Left cardiac atrium (tissue), 4 donors: ENCODE measurements around the gene HGD. TPM values are rescaled to one million over a fixed set of nuclear protein-coding genes. Genes with fewer than 3 reads are reported as not detected.

Source experiments
- ATAC-seq, 2 donors: fragments of 200-7000 bp; cut with Tn5 transposase; one replicate each; pipeline ENCODE4 v1.9.1; 2020; ENCODE audit warnings: mild to moderate bottlenecking in 2 of 2, moderate library complexity in 2 of 2
- DNase-seq: peaks from one replicate; pipeline ENCODE4 v3.0.0-alpha.2; 2020
- intact Hi-C, 2 donors: fragments of 100-400 bp; cut with DNase I; formaldehyde crosslinking; loops; one replicate each; pipeline versions ENCODE4 v1.14.1 to v1.15.1; 2022 to 2023
- total RNA-seq, 2 donors: library from RNA; stranded (reverse); fragmentation: NEBNext Ultra II Directional; extraction: Animal tissue kit (Norgen Biotek cat#: 25700); gene quantifications; one replicate each; pipeline ENCODE4 v1.2.1, GENCODE V29; 2021
- donor health status: DM: no; HTN: yes; CAD: no.
- donor health status: DM: no; HTN: yes; CAD: no; lungs with severe emphysema.
- donor health status: DM: yes; HTN: yes; CAD: no.
- donor health status: Dilated cardiomyopathy.

Gene HGD
- total RNA-seq, 2 donors from 2014 or later = 1.5 TPM; not detected in 1

- no peak for DNase-seq
- ATAC-seq = no peak
- intact Hi-C loops = no loop called here
Measured at GRCh38 chr3:120602682-120603081, 79.4 kb downstream of the HGD start.

- ATAC-seq (no peak), DNase-seq (no peak)
- intact Hi-C loops = no loop called here
Measured at GRCh38 chr3:120601554-120601953, 80.5 kb downstream of the HGD start.

- intact Hi-C loops = loop anchor here in 1 of 2 donors (10.0 kb wide), 1 partner anchor 146 kb away; the partner anchor contains the start of genes GTF2E1 and RABL3
Measured at GRCh38 chr3:120599211-120599610, 82.8 kb downstream of the HGD start.

GRCh38 chr3:120597445-120598049, 84.5 kb downstream of the HGD start:
- intact Hi-C loops = loop anchor here in 1 of 2 donors (10.0 kb wide), 1 partner anchor 147 kb away; the partner anchor contains the start of genes GTF2E1 and RABL3
- no peak for ATAC-seq
- DNase-seq = no peak

More at GRCh38 chr3:120599211-120599610, 82.8 kb downstream of the HGD start:
- ATAC-seq = no peak
- no peak for DNase-seq

- intact Hi-C loops = loop anchor here in 1 of 2 donors (10.0 kb wide), 1 partner anchor 148 kb away; the partner anchor contains the start of genes GTF2E1 and RABL3
- DNase-seq = no peak
- ATAC-seq = no peak
Measured at GRCh38 chr3:120596853-120597223, 85.2 kb downstream of the HGD start.

- DNase-seq = peak; percentile 99
- ATAC-seq = peak; percentile 100
- intact Hi-C loops = loop anchor here in 1 of 2 donors (10.0 kb wide), 1 partner anchor 149 kb away; the partner anchor contains the start of genes GTF2E1 and RABL3
Measured at GRCh38 chr3:120596116-120596852, 85.8 kb downstream of the HGD start, which contains the start of gene NDUFB4. TSS of gene NDUFB4 (plus strand) at chr3:120596336. CDS start at chr3:120596360, 24 bp downstream.

- intact Hi-C loops = loop anchor here in 1 of 2 donors (10.0 kb wide), 1 partner anchor 149 kb away; the partner anchor contains the start of genes GTF2E1 and RABL3
- ATAC-seq = no peak
- DNase-seq = no peak
Measured at GRCh38 chr3:120595788-120596115, 86.3 kb downstream of the HGD start.

- no peak for DNase-seq
- ATAC-seq = no peak
- intact Hi-C loops = no loop called here
Measured at GRCh38 chr3:120587332-120587975, 94.6 kb downstream of the HGD start.

Other genes starting within 250 kb of the HGD start
- 100 to 1,000 TPM; 376 to 503 TPM for gene FSTL1, start 231.2 kb downstream of the HGD start, total RNA-seq
- 100 to 1,000 TPM; 285 to 331 TPM for gene NDUFB4, start 85.9 kb downstream of the HGD start, total RNA-seq
- 10 to 100 TPM; 15.2 to 19.4 TPM for gene RABL3, start 60.3 kb upstream of the HGD start, total RNA-seq
- 10 to 100 TPM; 13.6 to 13.7 TPM for gene GTF2E1, start 60.5 kb upstream of the HGD start, total RNA-seq
- under 1 TPM in 1 of 2 donors, not detected in 1; 0.42 TPM for gene STXBP5L, start 226.0 kb upstream of the HGD start, total RNA-seq